CD4-positive, alpha-beta T cell (primary cell): ENCODE data around the gene USP46. TPM values are rescaled to one million over a fixed set of nuclear protein-coding genes. Genes with fewer than 3 reads are reported as not detected.

Source experiments
- ATAC-seq: fragments of 200-7000 bp; cut with Tn5 transposase; one replicate; pipeline ENCODE4 v1.10.0; 2022; ENCODE audit warnings: mild to moderate bottlenecking; ENCODE audit not compliant: poor library complexity
- CTCF ChIA-PET: fragments of 350-600 bp; sonication (Branson Sonifier 250); formaldehyde crosslinking; loops from one replicate; lab custom pipeline; 2021; ENCODE audit warnings: antibody characterized with exemption, inconsistent platforms; lab: Charles Lee
- POLR2A ChIA-PET: fragments of 350-600 bp; sonication (Branson Sonifier 250); formaldehyde crosslinking; loops from one replicate; lab custom pipeline; 2021; ENCODE audit warnings: antibody characterized with exemption, inconsistent platforms; lab: Charles Lee
- DNase-seq, 14 experiments: peaks; one replicate each; pipeline ENCODE4 v3.0.0-alpha.2; 2013 to 2020; ENCODE audit warnings: mixed read lengths in 2 of 14
- H3K27ac ChIP-seq, 2 donors: one replicate each; pipeline versions ENCODE4 v1.5.1 to v1.7.0; 2013; ENCODE audit warnings: low read length in 2 of 2, low read depth in 1 of 2, mild to moderate bottlenecking in 1 of 2
- H3K27me3 ChIP-seq, 2 experiments: 1 replicate in 1 of 2; 2 replicates in 1 of 2; pipeline versions ENCODE4 v1.6.1 to v1.7.0; 2013; ENCODE audit warnings: low read length in 2 of 2, control low read depth in 1 of 2, mild to moderate bottlenecking in 1 of 2, moderate library complexity in 1 of 2; ENCODE audit not compliant: insufficient read depth in 2 of 2, control insufficient read depth in 1 of 2
- H3K36me3 ChIP-seq: one replicate; pipeline ENCODE4 v1.6.1; 2013; ENCODE audit warnings: low read length, control low read depth; ENCODE audit not compliant: insufficient read depth
- H3K4me1 ChIP-seq: one replicate; pipeline ENCODE4 v1.6.1; 2013; ENCODE audit warnings: low read length, control low read depth; ENCODE audit not compliant: insufficient read depth
- H3K4me3 ChIP-seq: one replicate; pipeline ENCODE4 v1.5.1; 2013; ENCODE audit warnings: mild to moderate bottlenecking, low read length, moderate library complexity
- H3K9me3 ChIP-seq, 2 experiments: 1 replicate in 1 of 2; 2 replicates in 1 of 2; pipeline versions ENCODE4 v1.6.1 to v1.7.0; 2013; ENCODE audit warnings: low read length in 2 of 2, mild to moderate bottlenecking in 2 of 2, control low read depth in 1 of 2, moderate library complexity in 1 of 2; ENCODE audit not compliant: control insufficient read depth in 1 of 2, insufficient read depth in 1 of 2
- H3K27ac Mint-ChIP-seq: one replicate; pipeline ENCODE4 v1.8.0; 2020; ENCODE audit warnings: mixed read lengths
- H3K27me3 Mint-ChIP-seq: one replicate; pipeline ENCODE4 v1.8.0; 2021; ENCODE audit warnings: mixed read lengths
- H3K36me3 Mint-ChIP-seq: one replicate; pipeline ENCODE4 v1.8.0; 2021; ENCODE audit warnings: low read depth, mixed read lengths
- H3K4me1 Mint-ChIP-seq: one replicate; pipeline ENCODE4 v1.8.0; 2021; ENCODE audit warnings: low read depth, mixed read lengths
- H3K4me3 Mint-ChIP-seq: one replicate; pipeline ENCODE4 v1.8.0; 2020; ENCODE audit warnings: mild to moderate bottlenecking, mixed read lengths
- H3K9me3 Mint-ChIP-seq: one replicate; pipeline ENCODE4 v1.8.0; 2020; ENCODE audit warnings: mixed read lengths
- intact Hi-C, 2 experiments: fragments of 100-400 bp; cut with DNase I in 1 of 2; cut with micrococcal nuclease in 1 of 2; formaldehyde crosslinking; loops; one replicate each; pipeline versions ENCODE4 v1.15.1 to v1.9.0; 2023 to 2025; cut with DNase I, micrococcal nuclease
- total RNA-seq, 174 experiments: library from RNA in 2 of 174; stranded (reverse) in 2 of 174; gene quantifications; one replicate each; pipeline ENCODE4 v1.2.3 and lab custom pipeline; 2021 to 2026
- TF ChIP-seq, protein P1 (sequence below): fragments of 200-600 bp; IDR thresholded peaks from one replicate; pipeline ENCODE4 v1.8.0; 2022; ENCODE audit warnings: antibody characterized with exemption, mild to moderate bottlenecking

Gene USP46
- total RNA-seq, 2 experiments from 2014 or later, result 6.8 to 10.5 TPM

DNA sequence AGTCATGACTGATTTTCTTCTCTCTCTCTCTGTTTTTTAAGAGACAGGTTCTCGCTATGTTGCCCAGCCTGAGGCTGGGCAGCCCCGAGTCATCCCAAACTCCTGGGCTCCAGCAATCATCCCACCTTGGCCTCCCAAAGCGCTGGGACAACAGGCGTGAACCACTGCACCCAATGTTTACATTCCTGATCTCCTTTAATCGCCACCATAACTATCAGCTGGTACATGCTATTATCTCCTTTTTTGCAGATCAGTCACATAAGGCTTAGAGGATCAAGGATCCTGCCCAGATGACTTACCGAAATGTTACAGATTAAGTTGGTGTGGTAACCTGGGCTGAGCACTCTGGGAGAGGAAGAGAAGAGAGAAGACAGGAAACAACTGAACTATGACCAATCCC, 1.5 kb upstream of the USP46 start:
- Histone ChIP-seq H3K4me3 (no peak overlapping the region), H3K36me3 (no peaks in the 10 kb centered on the region), H3K4me1 (peaks cover 24% of the 10 kb centered on the region), H3K9me3 (peaks cover 0 to 4% of the 10 kb centered on the region in 2 experiments), H3K27me3 (no peaks in the 10 kb centered on the region), H3K27ac (no peak overlapping the region)
- no peak for ATAC-seq
- Mint-ChIP-seq H3K36me3 (peaks cover 4% of the 10 kb centered on the region), H3K27ac (no peak overlapping the region), H3K27me3 (peaks cover 28% of the 10 kb centered on the region), H3K4me3 (peak overlapping the region; percentile 64), H3K4me1 (peaks cover 30% of the 10 kb centered on the region), H3K9me3 (no peaks in the 10 kb centered on the region)
- TF ChIP-seq, protein P1, sequence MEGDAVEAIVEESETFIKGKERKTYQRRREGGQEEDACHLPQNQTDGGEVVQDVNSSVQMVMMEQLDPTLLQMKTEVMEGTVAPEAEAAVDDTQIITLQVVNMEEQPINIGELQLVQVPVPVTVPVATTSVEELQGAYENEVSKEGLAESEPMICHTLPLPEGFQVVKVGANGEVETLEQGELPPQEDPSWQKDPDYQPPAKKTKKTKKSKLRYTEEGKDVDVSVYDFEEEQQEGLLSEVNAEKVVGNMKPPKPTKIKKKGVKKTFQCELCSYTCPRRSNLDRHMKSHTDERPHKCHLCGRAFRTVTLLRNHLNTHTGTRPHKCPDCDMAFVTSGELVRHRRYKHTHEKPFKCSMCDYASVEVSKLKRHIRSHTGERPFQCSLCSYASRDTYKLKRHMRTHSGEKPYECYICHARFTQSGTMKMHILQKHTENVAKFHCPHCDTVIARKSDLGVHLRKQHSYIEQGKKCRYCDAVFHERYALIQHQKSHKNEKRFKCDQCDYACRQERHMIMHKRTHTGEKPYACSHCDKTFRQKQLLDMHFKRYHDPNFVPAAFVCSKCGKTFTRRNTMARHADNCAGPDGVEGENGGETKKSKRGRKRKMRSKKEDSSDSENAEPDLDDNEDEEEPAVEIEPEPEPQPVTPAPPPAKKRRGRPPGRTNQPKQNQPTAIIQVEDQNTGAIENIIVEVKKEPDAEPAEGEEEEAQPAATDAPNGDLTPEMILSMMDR, result no peak
- DNase-seq, result no peak
- CTCF ChIA-PET, result no interaction called here
- intact Hi-C loops, result loop anchor here (2.0 to 10.0 kb wide), 2 partner anchors 50 to 116 kb away; no protein-coding TSS in a partner anchor
- POLR2A ChIA-PET, result interaction anchor here (0.6 to 1.5 kb wide), 3 partner anchors 51 to 461 kb away, joined by 3 read pairs; no protein-coding TSS in a partner anchor

DNA sequence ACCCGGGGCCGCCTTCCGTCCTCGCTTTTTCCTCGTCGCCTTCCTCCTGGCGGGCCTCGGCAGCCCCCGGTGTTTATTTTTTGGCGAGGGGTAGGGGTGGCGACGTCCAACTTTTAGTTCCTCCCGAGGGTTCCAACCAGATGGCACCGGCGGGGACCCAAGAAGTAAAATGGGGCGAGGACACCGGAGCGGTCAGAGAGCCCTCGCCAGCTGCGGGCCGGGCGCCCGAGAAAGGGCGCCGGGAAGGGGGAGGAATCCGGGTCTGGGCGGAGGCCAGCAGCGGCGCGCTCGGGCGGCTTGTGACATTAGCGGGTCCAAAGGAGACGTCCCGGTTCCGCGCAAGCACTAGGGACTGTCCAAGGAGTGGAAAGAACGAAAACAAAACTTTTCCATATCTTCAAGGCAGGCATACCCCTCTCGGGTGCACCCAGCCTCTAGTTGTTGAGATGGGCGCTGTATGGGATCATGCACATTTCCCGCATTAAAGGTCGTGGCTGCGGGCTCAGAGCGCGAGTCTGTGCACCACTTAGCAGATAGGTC, 691 bp upstream of the USP46 start:
- H3K4me3 ChIP-seq, result peak overlapping the region; percentile 74
- TF ChIP-seq, protein P1, result no peak
- H3K27ac Mint-ChIP-seq, result peak overlapping the region; percentile 73
- ATAC-seq (peak; percentile 30), DNase-seq (peak in 5 of 14 experiments; percentile 27 to 34 (median 30))
- peaks cover 9% of the 10 kb centered on the region for H3K36me3 Mint-ChIP-seq
- peaks cover 38% of the 10 kb centered on the region for H3K4me1 Mint-ChIP-seq
- H3K27me3 ChIP-seq, result no peaks in the 10 kb centered on the region
- no peaks in the 10 kb centered on the region for H3K9me3 Mint-ChIP-seq
- H3K4me3 Mint-ChIP-seq, result peak overlapping the region; percentile 94
- peaks cover 0 to 4% of the 10 kb centered on the region in 2 experiments for H3K9me3 ChIP-seq
- ChIA-PET POLR2A (interaction anchor here (3.6 kb wide), 1 partner anchor 53 kb away, joined by 37 read pairs; no protein-coding TSS in a partner anchor), CTCF (no interaction called here)
- peaks cover 24% of the 10 kb centered on the region for H3K4me1 ChIP-seq
- H3K27ac ChIP-seq, result no peak overlapping the region
- intact Hi-C loops, result loop anchor here (2.0 to 10.0 kb wide), 3 partner anchors 51 to 115 kb away; no protein-coding TSS in a partner anchor
- H3K27me3 Mint-ChIP-seq, result peaks cover 25% of the 10 kb centered on the region
- H3K36me3 ChIP-seq, result no peaks in the 10 kb centered on the region

DNA sequence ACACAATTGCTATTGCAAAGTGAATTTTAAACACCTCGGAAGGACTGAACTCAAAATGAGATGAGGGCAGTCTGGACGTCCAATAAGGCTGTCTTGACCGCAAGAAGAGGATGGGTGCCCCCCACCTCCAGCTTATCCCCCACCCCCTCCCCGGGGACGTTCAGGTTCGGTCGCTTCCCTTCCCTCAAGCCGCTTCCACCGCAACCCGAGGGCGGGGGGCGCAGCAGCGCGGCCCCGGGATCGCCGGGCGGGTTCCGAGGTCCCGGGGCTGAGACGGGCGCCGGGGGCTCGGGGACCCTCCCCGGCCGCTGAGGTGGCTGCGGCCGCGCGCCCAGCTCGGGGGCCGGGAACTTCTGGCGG, 480 bp downstream of the USP46 start:
- peak overlapping the region; percentile 2 for H3K27ac Mint-ChIP-seq
- ChIA-PET POLR2A (interaction anchor here (1.0 to 3.6 kb wide), 4 partner anchors 11 to 69 kb away, joined by 3 to 37 read pairs (median 4); no protein-coding TSS in a partner anchor), CTCF (interaction anchor here (0.6 to 1.3 kb wide), 2 partner anchors 113 to 282 kb away, joined by 3 read pairs; no protein-coding TSS in a partner anchor)
- Histone ChIP-seq H3K27ac (no peak overlapping the region), H3K4me1 (peaks cover 24% of the 10 kb centered on the region), H3K27me3 (no peaks in the 10 kb centered on the region), H3K9me3 (peaks cover 0 to 4% of the 10 kb centered on the region in 2 experiments), H3K36me3 (no peaks in the 10 kb centered on the region), H3K4me3 (peak overlapping the region; percentile 74)
- no peak for ATAC-seq
- H3K4me1 Mint-ChIP-seq, result peaks cover 38% of the 10 kb centered on the region
- intact Hi-C loops, result loop anchor here in 1 of 2 experiments (10.0 kb wide), 1 partner anchor 56 kb away; no protein-coding TSS in a partner anchor
- TF ChIP-seq, protein P1, result no peak
- H3K4me3 Mint-ChIP-seq, result peak overlapping the region; percentile 85
- H3K36me3 Mint-ChIP-seq, result peaks cover 17% of the 10 kb centered on the region
- H3K9me3 Mint-ChIP-seq, result no peaks in the 10 kb centered on the region
- peaks cover 25% of the 10 kb centered on the region for H3K27me3 Mint-ChIP-seq
- peak in 4 of 14 experiments; percentile 5 to 37 (median 12) for DNase-seq
